HG02678 (cell line): ENCODE results near the gene CLCN4.

Experiments used
- ATAC-seq: cut with Tn5 transposase; IDR thresholded peaks from one replicate; pipeline ENCODE4 v1.9.1; 2021; ENCODE audit warnings: mild to moderate bottlenecking, moderate library complexity; ENCODE audit not compliant: unreplicated experiment

The CLCN4 gene

DNA sequence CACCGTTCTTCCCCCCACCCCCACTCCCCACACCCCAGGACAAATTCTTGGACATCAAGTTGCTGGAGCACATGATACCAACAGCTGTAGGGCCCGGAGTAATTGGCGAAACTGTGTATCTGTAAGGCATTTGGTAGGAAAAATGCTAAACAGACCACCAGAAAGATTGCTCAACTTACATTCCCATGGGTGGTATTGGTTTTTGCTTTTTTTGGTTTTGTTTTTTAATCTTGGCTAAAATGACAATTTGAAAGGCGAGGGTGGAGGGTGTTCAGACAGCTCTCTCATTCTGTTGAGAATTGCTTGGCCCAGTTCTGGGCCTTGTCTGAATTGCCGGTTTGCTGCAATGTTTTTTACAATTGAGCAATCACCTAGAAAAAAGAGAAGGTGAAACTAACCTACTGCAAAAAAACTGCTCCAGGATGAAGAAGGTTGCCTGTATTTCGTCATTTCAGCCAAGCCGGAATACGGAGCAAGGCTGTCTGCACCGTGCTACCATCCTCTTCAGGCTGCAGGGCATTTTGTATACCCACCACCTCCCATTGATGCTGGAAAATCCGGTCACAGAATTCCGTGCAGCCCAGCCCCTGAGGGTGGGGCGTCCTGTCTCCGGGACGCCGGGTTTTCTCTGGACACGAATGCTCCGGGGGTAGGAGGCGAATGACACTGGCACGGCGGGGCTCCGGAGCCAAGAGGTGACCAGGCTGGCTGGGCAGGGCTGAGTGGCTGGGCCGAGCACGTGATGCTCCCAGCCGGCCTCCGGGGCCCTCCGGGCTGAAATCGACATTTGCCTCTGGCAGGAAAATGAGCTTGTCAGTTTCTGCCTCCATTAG lies at the start of gene CLCN4:
Gene CLCN4, plus strand, starts transcription at position 777 of the 833 bp plus-strand sequence. CDS start 28,058 bp downstream, outside the sequence.
- ATAC-seq = peak; percentile 71

DNA sequence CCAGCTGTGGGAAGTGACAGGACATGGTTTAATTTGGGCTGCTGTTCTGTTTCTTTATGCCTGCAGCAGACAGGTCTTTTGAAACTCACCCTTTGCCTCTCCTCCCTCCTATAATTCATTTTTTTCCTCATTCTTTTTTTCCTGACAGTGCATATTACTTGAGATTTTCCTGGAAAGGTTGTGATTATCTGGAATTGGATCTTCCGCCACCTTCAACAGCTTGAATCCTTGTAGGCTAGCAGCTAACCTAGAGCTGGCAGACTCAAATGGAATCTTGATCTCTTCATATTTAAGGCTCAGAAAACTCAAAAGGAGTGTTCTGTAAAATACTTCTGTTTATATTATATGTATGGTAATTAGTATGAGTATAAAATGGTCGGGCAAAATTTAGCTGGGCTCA lies 49.3 kb upstream of the CLCN4 start:
- no peak for ATAC-seq

DNA sequence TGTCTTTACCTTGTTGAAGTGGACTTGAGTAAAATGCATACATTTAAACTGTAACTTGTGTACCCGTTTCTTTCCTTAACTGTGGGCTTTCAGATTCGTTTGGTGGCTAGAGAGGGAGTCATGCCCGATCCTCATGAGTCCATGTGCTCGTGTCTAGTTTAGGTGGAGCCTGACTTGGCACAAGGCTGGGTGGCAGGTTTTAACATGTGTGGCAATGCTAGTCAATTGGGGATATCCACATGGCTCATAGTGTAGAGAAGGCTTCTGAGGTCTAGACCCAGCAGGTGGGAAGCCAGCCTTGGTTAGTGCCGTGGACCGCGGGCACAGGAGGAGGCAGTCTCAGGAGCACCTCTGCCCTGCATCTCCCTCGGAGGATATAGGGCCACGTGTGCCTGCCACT lies 48.5 kb upstream of the CLCN4 start:
- no peak for ATAC-seq

DNA sequence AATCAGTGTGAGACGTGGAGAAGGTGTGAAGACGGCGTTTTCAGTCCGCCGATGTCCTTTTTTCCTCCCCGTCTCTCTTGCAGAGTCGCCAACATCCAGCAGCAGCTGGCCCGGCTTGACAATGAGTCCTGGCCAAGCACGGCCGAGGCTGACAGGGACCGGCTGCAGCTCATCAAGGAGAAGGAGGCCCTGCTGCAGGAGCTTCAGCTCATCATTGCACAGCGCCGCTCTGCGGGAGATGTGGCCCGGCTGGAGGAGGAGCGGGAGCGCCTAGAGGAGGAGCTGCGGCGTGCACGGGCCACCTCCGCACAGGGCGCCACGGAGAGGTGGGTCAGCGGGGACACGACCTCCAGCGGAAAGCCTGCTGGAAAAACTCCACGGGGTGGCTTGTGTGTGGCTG lies 47.1 kb upstream of the CLCN4 start:
- ATAC-seq = no peak

DNA sequence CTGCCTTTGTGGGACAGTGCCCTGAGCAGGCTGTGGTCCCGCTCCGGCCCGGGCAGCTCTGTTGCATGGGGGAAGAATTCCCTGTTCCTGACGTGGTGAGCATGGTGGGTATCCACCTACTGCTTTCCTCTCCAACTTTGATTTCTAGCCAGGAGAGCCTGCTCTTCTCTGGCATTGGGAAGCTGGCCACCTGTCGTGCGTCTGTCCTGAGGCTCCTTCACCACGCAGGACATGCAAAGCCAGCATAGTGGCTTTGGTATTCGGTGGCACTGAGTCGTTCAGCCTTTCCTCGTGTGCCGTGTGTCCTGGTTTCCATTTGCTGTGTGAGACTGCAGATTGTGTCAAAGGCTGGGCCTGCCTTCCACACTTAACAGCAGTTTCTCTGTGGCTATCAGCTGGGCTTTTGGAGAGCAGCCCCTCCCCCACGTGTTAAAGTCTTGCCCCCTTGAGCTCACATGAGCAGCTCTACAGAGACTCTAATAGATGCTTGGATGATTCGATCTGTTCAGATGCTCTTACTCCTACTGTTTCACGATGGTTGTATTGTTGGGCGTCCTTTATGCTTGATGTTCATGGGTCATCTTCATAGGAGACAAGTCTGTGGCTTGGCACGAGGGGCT lies 46.3 kb upstream of the CLCN4 start:
- no peak for ATAC-seq

DNA sequence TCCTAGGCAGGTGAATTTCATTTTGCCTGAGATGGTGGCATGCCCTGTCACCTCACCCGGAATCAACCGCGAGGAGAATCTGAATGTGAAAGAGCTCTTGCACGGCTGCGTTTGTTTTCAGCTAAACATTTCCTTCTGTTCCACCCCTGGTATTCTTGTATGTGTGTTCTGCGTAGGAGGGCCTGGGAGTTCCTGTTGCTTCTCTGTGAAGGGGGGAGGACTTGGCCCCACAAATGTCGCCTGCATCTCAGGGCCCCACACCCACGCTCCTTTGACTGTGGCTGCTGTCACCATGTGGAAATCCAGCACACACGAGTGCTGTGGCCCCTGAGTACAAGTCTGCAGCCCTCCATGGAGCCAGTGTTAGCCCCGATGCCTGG lies 45.8 kb upstream of the CLCN4 start:
- ATAC-seq = peak; percentile 38

DNA sequence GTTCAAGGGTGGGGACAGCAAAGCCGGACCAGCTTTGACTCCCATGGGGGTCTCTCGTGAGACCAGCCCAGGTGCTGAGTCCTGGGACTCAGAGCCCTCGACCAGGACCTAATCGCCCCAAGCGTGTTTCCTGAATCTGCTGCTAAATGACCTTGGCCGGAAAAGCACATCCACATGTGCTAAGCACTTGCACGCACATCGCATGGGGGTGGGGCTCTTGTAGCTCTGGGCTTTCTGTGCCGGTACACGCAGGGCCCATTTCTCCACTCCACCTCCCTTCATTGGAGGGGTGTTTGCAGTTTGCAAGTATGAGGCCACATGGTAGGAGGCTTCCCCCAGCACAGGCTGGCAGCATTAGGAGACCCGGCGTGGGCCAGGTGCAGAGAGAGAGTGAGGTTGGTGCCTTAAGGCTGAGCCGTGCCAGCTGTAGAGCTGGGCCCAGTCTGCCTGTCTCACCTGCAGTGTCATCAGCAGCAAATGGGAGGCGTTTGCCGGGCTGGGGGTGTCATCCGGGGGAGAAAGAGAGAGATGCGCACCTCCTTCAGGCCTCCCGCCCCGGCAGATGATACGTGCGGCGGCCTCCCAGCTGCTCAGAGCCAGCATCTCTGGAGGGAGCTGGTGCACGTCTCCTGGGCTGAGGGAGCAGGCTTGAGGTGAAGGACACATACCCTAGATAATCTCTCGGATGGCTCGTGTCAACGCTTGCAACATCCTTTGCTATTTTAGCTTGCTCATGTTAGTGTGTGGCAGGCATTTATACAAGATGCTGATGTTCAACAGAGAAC lies 45.2 kb upstream of the CLCN4 start:
- ATAC-seq = peak; percentile 48

DNA sequence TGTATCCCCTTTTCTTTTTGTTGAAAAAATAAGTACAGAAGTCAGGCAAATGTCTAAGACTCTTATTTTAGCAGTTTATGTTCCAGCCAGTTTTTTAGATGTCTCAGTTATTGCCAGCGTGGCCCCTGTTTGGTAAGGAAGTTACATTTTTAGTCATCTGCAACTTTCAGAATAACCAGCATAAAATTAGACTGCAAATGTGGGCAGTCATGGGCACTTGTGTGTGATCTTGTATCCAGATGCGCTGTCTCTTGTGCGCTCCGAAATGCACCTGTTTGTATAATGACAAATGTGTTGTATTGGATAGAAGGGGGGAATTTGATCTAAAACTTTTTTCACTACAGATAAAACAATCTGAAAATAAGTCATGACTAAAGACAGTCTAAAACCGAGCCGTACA lies 44.3 kb upstream of the CLCN4 start:
- peak; percentile 45 for ATAC-seq

DNA sequence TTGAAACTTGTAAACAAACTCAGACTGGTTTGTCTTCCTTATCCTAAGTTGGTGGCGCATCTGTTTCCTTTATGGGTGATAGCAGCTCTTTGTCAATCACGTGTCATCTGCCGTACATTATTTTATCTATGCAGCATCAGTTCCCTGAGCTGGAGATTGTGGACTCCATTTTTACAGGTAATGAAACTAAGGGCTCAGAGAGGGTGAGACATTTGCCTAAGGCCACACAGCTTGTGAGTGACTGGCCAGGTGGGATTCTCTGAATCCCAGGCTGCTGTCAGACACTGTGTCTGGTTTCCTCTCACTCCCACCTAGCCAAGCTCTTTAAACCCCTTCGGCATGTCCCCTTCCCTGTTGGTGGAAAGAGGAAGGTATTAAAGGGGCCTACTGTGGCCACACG lies 41.7 kb upstream of the CLCN4 start:
- no peak for ATAC-seq

DNA sequence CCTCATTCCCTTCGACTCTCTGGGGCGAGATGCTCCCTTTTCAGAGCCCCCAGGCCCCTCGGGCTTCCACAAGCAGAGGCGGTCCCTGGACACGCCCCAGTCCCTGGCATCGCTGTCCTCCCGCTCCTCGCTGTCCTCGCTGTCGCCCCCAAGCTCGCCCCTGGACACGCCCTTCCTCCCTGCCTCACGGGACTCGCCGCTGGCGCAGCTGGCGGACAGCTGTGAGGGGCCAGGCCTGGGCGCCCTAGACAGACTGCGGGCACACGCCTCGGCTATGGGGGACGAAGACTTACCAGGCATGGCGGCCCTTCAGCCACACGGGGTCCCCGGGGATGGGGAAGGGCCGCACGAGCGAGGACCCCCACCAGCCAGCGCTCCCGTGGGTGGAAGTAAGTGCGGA lies 39.5 kb upstream of the CLCN4 start:
- no peak for ATAC-seq

DNA sequence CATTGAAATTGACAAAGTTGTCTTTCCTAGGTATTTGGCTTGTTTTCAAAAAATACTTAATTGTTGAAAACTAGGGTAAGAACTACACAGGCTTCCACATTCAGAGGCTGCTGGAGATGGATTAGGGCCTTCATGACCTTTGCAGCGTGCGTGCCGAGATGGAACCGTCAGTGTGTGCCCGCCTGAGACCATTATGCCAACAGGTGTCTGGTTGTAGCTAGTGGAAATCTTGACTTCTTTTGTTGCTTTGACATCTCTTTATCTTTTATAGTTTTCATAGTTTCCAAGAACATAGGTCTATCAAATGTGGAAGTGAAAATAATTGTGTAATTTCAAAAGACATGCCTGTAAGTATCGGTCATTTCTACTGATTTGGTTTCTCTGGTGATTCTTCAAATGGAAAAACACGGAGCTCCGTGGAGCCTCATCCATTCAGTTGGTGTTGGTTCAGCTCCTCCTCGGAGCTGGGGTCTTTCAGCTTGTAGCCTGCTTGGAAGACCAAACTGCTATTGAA lies 38.9 kb upstream of the CLCN4 start:
- no peak for ATAC-seq

DNA sequence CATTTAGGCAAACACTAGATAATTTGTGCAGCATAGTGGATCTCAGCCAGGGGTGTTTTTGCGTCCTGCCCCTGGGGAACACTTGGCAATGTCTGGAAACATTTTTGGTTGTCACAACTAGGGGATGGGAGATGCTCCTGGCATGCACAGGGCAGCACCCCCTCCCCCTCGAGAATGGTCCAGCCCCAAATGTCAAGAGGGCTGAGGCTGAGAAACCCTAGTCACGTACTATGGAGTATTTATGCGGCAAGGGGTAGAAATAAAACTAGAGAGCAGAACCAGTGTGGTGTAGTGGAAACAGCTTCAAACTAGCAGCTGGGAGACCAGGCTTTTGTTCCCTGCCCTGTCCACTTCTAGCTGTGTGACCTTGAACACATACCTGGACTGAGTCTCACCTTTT lies 38.2 kb upstream of the CLCN4 start:
- no peak for ATAC-seq

DNA sequence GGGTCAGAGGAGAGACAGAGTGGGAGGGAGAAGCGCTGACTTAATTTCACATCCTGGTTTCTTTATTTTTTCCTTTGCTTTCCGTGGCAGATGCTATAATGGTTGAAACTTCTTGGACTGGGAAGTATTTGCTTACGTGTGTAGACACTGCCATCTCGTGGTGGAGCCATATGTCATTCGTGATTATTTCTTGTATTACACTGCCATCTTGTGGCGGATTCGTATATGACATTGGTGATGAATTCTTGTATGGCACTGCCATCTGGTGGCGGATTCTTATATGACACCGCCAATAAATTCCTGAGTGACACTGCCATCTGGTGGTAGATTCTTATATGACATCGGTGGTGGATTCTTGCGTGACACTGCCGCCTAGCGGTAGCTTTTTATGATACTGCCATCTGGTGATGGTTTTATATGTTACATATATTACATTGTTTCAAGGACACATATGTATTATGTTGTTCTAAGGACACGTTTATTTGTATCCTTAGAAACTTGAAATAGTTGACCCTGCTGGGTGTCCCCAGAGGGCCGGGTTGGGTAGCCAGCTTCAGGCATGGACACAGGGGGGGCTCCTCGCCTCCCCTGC lies 37.3 kb upstream of the CLCN4 start:
- ATAC-seq = no peak

DNA sequence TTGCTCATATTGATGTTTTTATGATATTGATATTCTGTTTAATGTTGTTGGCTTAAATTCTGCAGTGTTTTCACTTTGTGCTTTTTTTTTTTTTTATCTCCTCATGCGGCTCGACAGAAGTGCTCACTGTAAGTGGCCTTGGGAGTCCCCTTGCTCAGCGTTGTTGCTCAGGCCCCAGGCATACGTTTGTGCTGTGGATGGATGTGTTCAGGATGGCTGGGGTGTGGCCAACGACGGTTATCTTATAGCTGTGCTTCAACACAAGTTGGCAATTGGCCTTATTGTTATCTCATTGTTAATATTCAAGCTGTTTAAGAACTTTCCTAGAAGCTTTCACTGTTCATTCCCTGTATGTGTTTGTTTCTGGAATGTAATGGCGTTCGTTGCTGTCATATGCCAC lies 36.4 kb upstream of the CLCN4 start:
- no peak for ATAC-seq

DNA sequence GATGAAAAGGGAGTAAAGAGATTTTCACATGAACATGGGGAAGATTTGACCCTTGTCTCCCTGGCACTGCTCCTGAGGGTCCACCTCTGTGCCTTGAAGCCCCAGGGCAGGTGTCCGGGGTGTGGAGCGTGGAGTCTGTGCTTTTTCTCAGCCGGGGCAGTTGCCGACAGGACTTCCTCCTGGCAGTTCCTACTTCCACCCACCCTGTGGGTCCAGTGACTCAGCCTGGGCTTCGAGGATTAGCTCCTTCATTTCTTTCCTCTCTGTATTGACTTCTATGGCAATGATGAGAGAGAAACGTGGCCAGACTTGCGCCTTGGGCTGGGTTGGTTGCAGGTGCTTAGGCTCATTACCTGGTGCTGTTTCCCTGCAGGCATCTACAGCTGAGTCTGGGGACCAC lies 35.9 kb upstream of the CLCN4 start:
- ATAC-seq = no peak

DNA sequence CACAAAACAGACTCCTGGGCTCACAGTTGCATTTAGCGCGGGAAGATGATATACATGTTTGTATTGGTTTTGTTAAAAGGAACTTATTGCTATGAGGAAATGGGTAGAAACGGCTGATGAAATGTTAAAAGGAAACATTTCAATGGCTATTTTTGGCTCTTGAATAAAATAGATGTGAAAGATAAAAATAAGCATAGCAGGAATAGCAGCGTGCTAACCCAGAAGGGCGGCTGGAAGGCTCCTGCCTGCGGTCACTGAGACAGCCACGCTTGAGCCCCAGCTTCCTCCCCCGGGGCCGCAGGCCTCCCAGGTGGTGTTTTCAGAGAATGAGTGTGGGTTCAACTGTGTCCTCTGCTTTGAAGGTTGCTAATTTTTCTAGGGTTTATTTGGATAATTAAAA lies 35.0 kb upstream of the CLCN4 start:
- peak; percentile 89 for ATAC-seq

DNA sequence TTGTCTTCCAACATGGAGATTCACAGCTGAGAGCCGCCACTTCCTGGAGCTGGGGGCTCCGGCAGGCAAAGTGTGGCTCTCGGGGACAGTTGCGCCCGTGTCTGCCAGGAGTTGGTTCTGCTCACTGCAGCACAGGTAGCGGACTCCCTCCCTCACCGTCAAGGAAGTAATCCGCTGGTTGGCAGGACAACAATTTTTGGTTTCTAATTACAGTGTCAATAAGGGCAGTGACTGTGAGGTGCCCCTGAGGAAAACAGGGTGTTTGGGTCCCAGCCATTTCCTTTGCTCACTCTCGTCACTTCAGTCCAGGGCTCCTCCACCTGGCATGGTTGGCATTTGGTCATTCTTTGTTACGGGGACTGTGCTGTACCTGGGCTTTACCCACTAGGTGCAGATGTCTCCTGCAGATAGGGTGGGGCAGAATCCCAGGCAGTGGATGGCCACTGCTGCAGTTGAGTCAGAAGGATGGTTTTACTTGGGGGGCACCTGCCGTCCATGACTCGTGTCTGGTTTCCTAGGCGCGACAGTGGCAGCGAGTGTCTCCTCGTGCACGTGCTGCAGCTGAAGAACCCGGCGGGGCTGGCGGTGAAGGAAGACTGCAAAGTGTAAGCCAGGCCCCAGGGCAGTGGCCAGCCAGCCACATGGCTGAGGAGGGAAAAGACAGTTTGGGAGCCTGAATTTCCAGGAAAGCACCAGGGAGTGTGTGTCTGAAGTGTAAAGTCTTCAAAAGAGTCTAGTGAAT lies 32.1 kb upstream of the CLCN4 start:
- ATAC-seq = no peak

DNA sequence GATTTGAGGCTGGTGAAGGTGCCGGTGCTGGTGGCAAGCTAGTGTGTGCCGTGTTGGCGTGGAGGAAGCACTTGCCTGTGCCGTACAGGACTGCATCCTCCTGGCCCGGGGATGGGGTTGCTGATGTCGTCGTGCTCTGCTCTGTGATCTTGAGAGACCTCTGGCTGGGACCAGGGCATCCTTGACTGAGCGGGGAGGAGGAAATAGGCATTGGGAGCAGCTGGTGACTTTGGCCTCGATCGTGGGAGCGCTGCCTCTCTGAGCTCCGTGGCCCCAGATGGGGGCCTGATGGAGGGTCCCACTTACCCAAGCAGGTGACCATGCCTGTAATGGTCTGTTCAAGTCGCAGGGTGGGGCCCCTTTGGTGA lies 31.5 kb upstream of the CLCN4 start:
- no peak for ATAC-seq

DNA sequence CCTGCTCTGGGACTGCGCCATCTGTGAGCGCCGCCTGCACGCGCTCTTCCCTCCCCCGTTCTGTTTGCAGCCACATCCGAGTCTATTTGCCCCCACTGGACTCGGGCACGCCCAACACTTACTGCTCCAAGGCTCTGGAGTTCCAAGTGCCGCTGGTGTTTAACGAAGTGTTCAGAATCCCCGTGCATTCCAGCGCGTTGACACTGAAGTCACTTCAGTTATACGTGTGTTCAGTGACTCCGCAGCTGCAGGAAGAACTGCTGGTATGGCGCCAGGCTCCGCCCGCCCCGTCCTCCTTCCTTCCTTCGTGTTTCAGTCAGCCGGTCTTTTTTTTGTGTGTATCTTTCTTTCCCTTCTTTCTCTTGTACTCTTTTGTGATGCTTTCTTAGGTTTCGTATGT lies 30.7 kb upstream of the CLCN4 start:
- no peak for ATAC-seq

DNA sequence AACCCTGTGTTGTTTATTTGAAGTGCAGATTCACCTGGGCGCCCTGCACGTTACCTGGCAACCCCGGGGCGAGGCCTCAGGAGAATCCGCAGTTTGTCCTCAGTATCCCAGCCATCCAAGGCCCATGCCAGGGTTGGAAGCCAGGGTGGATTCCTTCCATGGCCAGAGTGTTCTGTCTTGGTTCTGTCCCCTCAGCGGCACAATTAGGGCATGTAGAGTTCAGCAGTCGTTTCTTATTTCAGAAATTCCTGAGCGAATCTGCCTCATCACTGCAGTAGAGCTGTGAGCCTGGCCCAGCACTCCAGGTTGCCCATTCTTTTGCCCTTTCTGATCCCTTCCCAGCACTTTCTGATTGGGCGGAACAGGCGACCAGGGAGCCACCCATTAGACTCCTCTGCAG lies 29.9 kb upstream of the CLCN4 start:
- no peak for ATAC-seq

DNA sequence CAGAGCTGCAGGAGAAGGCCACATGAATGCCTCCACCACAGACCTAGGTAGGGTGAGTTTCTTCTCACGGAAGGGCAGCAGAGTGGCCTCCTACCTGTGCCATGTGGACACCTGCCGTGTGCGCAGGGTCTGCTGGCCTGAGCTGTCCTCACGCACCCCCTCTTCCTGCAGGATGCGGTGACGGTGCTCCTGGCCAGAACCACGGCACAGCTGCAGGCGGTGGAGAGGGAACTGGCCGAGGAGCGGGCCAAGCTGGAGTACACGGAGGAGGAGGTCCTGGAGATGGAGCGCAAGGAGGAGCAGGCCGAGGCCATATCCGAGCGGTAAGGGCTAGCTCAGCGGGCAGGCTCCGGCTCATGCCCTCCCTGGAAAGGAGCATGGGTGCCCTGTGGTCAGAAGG lies 28.4 kb upstream of the CLCN4 start:
- no peak for ATAC-seq
